Measurements from ENCODE around the gene SSTR1.

Gene SSTR1

GRCh38 chr14:38248321-38249028 lies 40.8 kb downstream of the SSTR1 start:
- H3K36me3 ChIP-seq (ENCODE audit: control insufficient read depth, insufficient read depth, low read length), result no peaks in the 10 kb centered on the region
- peaks cover 78% of the 10 kb centered on the region for H3K27me3 ChIP-seq (ENCODE audit: control insufficient read depth, insufficient read depth, low read length)
- H3K4me3 ChIP-seq (ENCODE audit: low read depth, low read length), result no peak overlapping the region
- H3K4me1 ChIP-seq (ENCODE audit: control insufficient read depth, insufficient read depth, low read length), result no peaks in the 10 kb centered on the region
- H3K9me3 ChIP-seq (ENCODE audit: control insufficient read depth, insufficient read depth, low read length), result no peaks in the 10 kb centered on the region
- no peak overlapping the region for H3K9ac ChIP-seq (ENCODE audit: low read depth, low read length)
- H3K27ac ChIP-seq (ENCODE audit: low read depth, low read length), result no peak overlapping the region

- no peak overlapping the region for H3K9ac ChIP-seq (ENCODE audit: low read depth, low read length)
- H3K36me3 ChIP-seq (ENCODE audit: control insufficient read depth, insufficient read depth, low read length), result no peaks in the 10 kb centered on the region
- no peak overlapping the region for H3K4me3 ChIP-seq (ENCODE audit: low read depth, low read length)
- no peaks in the 10 kb centered on the region for H3K9me3 ChIP-seq (ENCODE audit: control insufficient read depth, insufficient read depth, low read length)
- no peak overlapping the region for H3K27ac ChIP-seq (ENCODE audit: low read depth, low read length)
- H3K27me3 ChIP-seq (ENCODE audit: control insufficient read depth, insufficient read depth, low read length), result peaks cover 81% of the 10 kb centered on the region
- H3K4me1 ChIP-seq (ENCODE audit: control insufficient read depth, insufficient read depth, low read length), result peaks cover 4% of the 10 kb centered on the region; the same call in 1 of the 2 replicates
Observed at GRCh38 chr14:38250331-38250730, 42.6 kb downstream of the SSTR1 start.

GRCh38 chr14:38252066-38252710 lies 44.5 kb downstream of the SSTR1 start:
- peaks cover 9% of the 10 kb centered on the region; the same call in 1 of the 2 replicates for H3K4me1 ChIP-seq (ENCODE audit: control insufficient read depth, insufficient read depth, low read length)
- H3K9ac ChIP-seq (ENCODE audit: low read depth, low read length), result no peak overlapping the region
- no peaks in the 10 kb centered on the region for H3K36me3 ChIP-seq (ENCODE audit: control insufficient read depth, insufficient read depth, low read length)
- H3K27me3 ChIP-seq (ENCODE audit: control insufficient read depth, insufficient read depth, low read length), result peaks cover 86% of the 10 kb centered on the region
- H3K4me3 ChIP-seq (ENCODE audit: low read depth, low read length), result no peak overlapping the region
- no peak overlapping the region for H3K27ac ChIP-seq (ENCODE audit: low read depth, low read length)
- no peaks in the 10 kb centered on the region for H3K9me3 ChIP-seq (ENCODE audit: control insufficient read depth, insufficient read depth, low read length)

- Histone ChIP-seq H3K4me3 (ENCODE audit: low read depth, low read length) (no peak overlapping the region), H3K9me3 (ENCODE audit: control insufficient read depth, insufficient read depth, low read length) (no peaks in the 10 kb centered on the region), H3K9ac (ENCODE audit: low read depth, low read length) (no peak overlapping the region), H3K4me1 (ENCODE audit: control insufficient read depth, insufficient read depth, low read length) (peaks cover 9% of the 10 kb centered on the region; the same call in 1 of the 2 replicates), H3K27ac (ENCODE audit: low read depth, low read length) (no peak overlapping the region), H3K36me3 (ENCODE audit: control insufficient read depth, insufficient read depth, low read length) (no peaks in the 10 kb centered on the region), H3K27me3 (ENCODE audit: control insufficient read depth, insufficient read depth, low read length) (peaks cover 91% of the 10 kb centered on the region)
Observed at GRCh38 chr14:38253676-38254075, 46.0 kb downstream of the SSTR1 start.

GRCh38 chr14:38254571-38255407 lies 47.1 kb downstream of the SSTR1 start:
- Histone ChIP-seq H3K27ac (ENCODE audit: low read depth, low read length) (no peak overlapping the region), H3K36me3 (ENCODE audit: control insufficient read depth, insufficient read depth, low read length) (no peaks in the 10 kb centered on the region), H3K4me3 (ENCODE audit: low read depth, low read length) (peak overlapping the region; percentile 60), H3K9ac (ENCODE audit: low read depth, low read length) (no peak overlapping the region), H3K27me3 (ENCODE audit: control insufficient read depth, insufficient read depth, low read length) (peaks cover 89% of the 10 kb centered on the region), H3K9me3 (ENCODE audit: control insufficient read depth, insufficient read depth, low read length) (no peaks in the 10 kb centered on the region), H3K4me1 (ENCODE audit: control insufficient read depth, insufficient read depth, low read length) (peaks cover 9% of the 10 kb centered on the region; the same call in 1 of the 2 replicates)

GRCh38 chr14:38255408-38255672 lies 47.6 kb downstream of the SSTR1 start:
- peaks cover 91% of the 10 kb centered on the region for H3K27me3 ChIP-seq (ENCODE audit: control insufficient read depth, insufficient read depth, low read length)
- no peaks in the 10 kb centered on the region for H3K9me3 ChIP-seq (ENCODE audit: control insufficient read depth, insufficient read depth, low read length)
- no peaks in the 10 kb centered on the region for H3K36me3 ChIP-seq (ENCODE audit: control insufficient read depth, insufficient read depth, low read length)
- no peak overlapping the region for H3K9ac ChIP-seq (ENCODE audit: low read depth, low read length)
- H3K4me1 ChIP-seq (ENCODE audit: control insufficient read depth, insufficient read depth, low read length), result peaks cover 9% of the 10 kb centered on the region; the same call in 1 of the 2 replicates
- no peak overlapping the region for H3K27ac ChIP-seq (ENCODE audit: low read depth, low read length)
- H3K4me3 ChIP-seq (ENCODE audit: low read depth, low read length), result peak overlapping the region; percentile 60

GRCh38 chr14:38255673-38256532 lies 48.2 kb downstream of the SSTR1 start, which contains the start of gene CLEC14A:
Gene CLEC14A (minus strand): TSS chr14:38256093. CDS start chr14:38256022, 71 bp downstream.
- Histone ChIP-seq H3K27ac (ENCODE audit: low read depth, low read length) (no peak within 1 kb of the TSS), H3K36me3 (ENCODE audit: control insufficient read depth, insufficient read depth, low read length) (no peaks in the 10 kb centered on the region), H3K27me3 (ENCODE audit: control insufficient read depth, insufficient read depth, low read length) (peaks cover 90% of the 10 kb centered on the region), H3K4me3 (ENCODE audit: low read depth, low read length) (peak within 1 kb of the TSS; percentile 60), H3K9me3 (ENCODE audit: control insufficient read depth, insufficient read depth, low read length) (no peaks in the 10 kb centered on the region), H3K4me1 (ENCODE audit: control insufficient read depth, insufficient read depth, low read length) (peaks cover 9% of the 10 kb centered on the region; the same call in 1 of the 2 replicates), H3K9ac (ENCODE audit: low read depth, low read length) (no peak within 1 kb of the TSS)

- Histone ChIP-seq H3K4me3 (ENCODE audit: low read depth, low read length) (peak overlapping the region; percentile 60), H3K36me3 (ENCODE audit: control insufficient read depth, insufficient read depth, low read length) (no peaks in the 10 kb centered on the region), H3K4me1 (ENCODE audit: control insufficient read depth, insufficient read depth, low read length) (peaks cover 9% of the 10 kb centered on the region; the same call in 1 of the 2 replicates), H3K9me3 (ENCODE audit: control insufficient read depth, insufficient read depth, low read length) (no peaks in the 10 kb centered on the region), H3K9ac (ENCODE audit: low read depth, low read length) (no peak overlapping the region), H3K27me3 (ENCODE audit: control insufficient read depth, insufficient read depth, low read length) (peaks cover 91% of the 10 kb centered on the region), H3K27ac (ENCODE audit: low read depth, low read length) (no peak overlapping the region)
Observed at GRCh38 chr14:38256533-38256840, 48.8 kb downstream of the SSTR1 start.

GRCh38 chr14:38257507-38257906 lies 49.8 kb downstream of the SSTR1 start:
- Histone ChIP-seq H3K9ac (ENCODE audit: low read depth, low read length) (no peak overlapping the region), H3K36me3 (ENCODE audit: control insufficient read depth, insufficient read depth, low read length) (no peaks in the 10 kb centered on the region), H3K4me3 (ENCODE audit: low read depth, low read length) (no peak overlapping the region), H3K4me1 (ENCODE audit: control insufficient read depth, insufficient read depth, low read length) (peaks cover 9% of the 10 kb centered on the region; the same call in 1 of the 2 replicates), H3K9me3 (ENCODE audit: control insufficient read depth, insufficient read depth, low read length) (no peaks in the 10 kb centered on the region), H3K27ac (ENCODE audit: low read depth, low read length) (no peak overlapping the region), H3K27me3 (ENCODE audit: control insufficient read depth, insufficient read depth, low read length) (peaks cover 90% of the 10 kb centered on the region)

GRCh38 chr14:38261620-38262019 lies 53.9 kb downstream of the SSTR1 start:
- no peaks in the 10 kb centered on the region for H3K4me1 ChIP-seq (ENCODE audit: control insufficient read depth, insufficient read depth, low read length)
- H3K36me3 ChIP-seq (ENCODE audit: control insufficient read depth, insufficient read depth, low read length), result no peaks in the 10 kb centered on the region
- peaks cover 54% of the 10 kb centered on the region for H3K27me3 ChIP-seq (ENCODE audit: control insufficient read depth, insufficient read depth, low read length)
- no peak overlapping the region for H3K27ac ChIP-seq (ENCODE audit: low read depth, low read length)
- H3K4me3 ChIP-seq (ENCODE audit: low read depth, low read length), result no peak overlapping the region
- no peaks in the 10 kb centered on the region for H3K9me3 ChIP-seq (ENCODE audit: control insufficient read depth, insufficient read depth, low read length)
- H3K9ac ChIP-seq (ENCODE audit: low read depth, low read length), result no peak overlapping the region

All from HUES48 (cell line).